ENCODE data around the gene MTMR2.

Gene MTMR2

DNA sequence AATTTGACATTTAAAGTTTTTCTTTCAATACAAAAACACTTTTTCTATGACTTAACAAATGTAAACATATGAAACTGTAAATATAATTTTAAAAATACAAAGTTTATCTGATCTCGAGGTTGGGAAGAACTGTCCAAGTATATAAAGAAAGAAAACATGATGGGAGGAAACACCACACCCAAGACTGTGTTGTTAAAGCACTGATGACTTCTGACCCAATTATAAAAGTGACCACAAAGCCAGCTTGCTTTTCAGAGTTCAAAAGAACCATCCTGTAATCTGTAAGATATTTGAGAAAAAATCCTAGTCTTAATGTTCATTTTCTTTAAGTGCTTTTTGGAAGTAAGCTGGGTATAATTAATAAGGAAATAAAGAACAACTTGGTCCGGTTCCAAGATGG is 118.0 kb downstream of the MTMR2 start:
- DNase-seq, result no peak

DNA sequence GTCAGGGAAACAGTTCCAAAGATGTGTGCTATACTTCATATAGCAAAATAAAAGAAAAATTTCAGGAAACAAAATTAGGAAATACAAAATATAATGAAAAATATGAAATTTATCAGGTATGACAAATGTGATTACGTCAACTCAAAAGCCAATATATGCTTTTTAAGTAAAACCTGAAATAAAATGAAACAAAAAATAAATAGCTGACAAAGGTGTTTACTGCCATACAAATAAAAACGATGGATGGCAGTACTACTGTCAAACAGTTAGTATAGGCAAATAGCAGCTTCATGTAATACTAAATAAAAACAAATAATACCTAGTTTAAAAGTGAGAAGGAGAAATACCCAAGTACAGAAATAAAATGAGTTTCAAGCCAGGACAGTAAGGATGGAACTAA is 119.9 kb downstream of the MTMR2 start:
- no peak for DNase-seq

DNA sequence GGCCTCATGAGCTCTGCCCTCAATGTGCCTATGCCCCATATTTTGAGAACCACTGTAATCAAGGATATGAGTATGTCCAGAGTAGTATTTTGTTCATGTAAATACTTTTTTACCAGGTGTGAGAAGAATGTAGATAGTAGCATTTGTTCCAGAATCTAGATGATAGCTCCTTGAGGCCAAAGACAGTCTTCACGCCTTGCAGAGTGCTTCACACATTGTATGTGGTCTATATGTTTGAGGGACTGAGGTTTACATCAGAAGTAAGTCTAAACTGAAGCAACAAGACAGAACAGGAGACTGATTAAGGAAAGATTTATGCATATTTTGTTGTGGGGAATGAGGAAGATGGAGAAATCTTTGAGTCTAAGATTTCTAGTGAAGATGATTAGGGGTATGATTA is 121.1 kb downstream of the MTMR2 start:
- DNase-seq, result no peak

DNA sequence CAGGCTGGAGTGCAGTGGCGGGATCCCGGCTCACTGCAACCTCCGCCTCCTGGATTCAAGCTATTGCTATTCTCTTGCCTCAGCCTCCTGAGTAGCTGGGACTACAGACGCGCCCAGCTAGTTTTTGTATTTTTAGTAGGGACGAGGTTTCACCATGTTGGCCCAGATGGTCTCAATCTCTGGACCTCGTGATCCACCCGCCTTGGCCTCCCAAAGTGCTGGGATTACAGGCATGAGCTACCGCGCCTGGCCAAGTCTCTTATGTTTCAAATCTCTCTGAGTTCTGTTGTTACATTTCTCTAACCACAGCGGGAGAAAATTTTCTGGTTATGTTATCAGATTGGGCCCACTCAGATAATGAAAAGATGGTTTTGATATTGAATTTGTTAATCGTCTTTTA is 123.5 kb downstream of the MTMR2 start:
- DNase-seq, result no peak

DNA sequence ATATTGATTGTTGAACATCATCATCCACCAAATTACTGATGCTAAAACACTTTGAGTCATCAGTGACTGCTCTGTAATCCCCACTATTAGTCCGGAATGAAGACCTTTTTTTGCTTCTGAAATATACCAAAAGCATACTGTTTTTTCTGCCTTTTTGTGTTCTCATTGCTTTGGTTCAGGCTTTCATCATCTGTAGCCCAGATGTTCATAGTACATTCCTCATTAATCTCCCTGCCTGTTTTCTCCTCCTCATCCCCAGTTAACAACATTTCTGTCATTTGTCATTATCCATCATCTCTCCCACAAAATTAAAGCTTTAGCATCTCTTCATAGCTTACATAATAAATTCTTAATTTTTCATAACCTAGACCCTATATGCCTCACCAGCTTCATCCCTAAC is 124.4 kb downstream of the MTMR2 start:
- DNase-seq, result no peak

DNA sequence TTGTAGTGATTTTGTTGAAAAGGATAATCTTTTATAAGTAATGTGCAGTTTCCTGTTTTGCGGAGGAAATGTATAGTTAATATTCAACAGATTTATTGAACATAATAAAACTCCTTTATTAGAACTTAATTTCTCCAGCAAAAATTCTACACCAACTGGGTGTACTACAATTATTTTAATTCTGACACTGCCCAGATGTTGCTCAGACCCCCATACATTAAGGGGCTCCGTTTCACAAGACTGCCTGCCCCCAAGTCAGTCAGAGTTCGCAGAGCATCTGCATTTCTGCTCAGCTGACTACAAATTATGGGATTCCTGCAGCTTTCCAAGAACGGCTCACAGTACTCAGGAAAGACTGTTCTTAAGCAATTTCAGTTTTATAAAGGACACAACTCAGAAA is 127.4 kb downstream of the MTMR2 start:
- no peak for DNase-seq

DNA sequence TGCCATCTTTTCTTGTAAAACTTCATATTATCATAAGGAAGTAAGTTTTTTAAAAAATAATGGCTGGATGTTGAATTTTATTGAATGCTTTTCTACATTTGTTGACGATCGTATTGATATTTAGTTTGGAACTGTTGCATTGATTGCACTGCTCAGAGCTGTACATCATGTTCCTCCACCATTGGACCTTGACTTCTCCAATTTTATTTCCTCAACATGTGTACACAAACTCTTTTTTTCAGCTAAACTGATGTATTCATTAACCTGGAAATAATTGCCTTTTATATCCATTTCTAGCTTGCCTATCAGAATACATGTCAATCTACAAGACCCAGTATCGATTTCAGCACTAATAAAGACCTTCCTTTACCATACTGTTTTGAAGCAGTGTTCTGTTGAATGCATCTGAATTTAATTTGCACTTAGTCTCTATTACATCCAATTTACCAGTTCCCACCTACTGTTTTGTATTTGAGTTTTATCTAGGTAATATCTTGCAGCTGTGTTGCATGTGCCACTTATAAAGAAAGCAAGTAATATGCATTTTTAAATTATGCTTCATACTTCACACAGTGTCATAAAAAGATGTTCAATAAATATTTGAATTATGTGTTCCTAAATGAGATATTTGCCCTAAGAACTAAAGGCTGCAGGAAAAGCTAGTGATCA is 128.1 kb downstream of the MTMR2 start:
- no peak for DNase-seq

DNA sequence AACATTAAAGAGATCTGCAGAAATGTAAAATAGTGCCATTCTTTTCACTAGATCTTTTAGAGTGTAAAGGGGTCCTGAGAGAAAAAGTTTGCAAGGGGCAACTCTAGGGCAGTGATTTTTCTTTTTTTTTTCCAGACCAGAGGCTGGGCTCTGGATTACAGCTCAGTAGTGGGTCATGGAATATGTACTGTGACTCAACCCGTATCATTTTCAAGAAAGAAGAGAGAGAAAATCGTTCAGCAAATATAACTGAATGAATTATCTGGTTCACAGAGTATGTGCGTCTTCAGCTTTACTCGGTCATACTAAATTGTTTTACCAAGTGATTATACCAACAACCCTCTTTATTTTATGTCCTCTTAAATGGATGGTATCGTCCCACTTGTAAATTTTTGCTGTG is 129.8 kb downstream of the MTMR2 start:
- DNase-seq, result no peak

DNA sequence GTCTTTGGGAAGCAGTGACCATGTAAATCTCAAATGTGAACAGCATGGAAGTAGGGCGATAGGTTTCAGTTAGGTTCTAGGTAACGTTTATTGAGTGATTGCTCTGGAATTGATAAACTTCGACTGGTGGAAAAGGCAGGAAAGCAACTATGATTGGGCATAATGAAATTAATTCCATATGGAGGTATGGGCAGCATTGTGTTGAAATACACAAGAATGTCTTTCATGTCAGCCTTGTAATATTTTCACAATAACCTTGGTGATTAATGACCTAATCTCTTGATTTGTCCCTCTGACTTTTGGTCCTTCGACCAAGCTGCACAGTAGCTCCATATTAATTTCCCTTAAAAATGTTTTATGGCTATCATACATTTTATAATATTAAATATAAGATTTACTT is 130.8 kb downstream of the MTMR2 start:
- no peak for DNase-seq

DNA sequence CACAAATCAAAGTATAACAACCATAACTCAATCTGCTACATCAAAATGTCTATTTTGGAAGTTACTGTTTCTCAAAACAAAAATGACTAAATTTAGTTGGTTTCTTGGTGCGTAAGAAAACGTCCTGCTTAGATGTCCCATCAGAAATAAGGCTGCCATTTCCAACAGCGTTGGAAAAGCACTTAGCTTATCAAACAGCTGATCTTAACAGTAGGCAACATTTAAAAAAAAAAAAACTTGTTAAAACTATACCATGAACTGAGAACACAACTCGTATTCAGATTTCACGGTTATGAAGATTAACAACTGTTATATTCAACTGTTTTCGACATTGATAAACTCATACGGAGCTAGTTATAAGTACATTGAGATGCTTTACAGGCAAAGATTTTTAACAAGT is 131.2 kb downstream of the MTMR2 start:
- DNase-seq, result no peak

DNA sequence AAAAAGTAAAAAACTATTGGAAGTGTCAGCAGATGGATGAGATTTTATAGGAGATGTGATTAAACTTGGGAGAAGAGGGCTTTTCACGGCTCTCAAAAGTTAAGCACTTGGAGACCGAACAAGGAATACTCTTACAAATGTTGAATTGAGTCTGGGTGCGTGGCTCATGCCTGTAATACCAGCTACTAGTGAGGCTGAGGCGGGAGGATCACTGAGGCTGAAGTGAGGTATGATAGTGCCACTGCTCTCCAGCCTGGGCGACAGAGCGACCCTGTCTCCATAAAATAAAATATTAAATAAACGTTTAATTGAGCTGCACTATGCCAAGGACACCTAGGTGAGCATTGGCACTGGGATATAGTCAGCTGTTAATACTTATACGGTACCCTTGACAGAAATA is 131.7 kb downstream of the MTMR2 start:
- no peak for DNase-seq

DNA sequence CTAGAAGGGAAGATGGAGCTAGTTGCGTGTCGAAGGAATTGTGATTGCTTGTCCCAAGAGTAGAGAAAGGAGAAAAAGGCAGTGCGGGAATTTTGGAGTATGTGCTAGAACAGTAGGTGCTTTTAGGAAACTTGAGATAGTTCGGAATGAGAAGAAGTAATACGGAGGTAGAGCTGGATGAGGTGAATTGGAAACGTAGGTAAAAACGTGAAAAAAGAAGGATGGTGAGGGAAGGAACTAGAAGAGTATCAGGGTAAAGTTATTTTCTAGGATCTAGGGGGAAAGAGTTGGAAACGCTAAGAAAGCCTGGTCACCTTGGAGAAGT is 132.2 kb downstream of the MTMR2 start:
- DNase-seq, result no peak

DNA sequence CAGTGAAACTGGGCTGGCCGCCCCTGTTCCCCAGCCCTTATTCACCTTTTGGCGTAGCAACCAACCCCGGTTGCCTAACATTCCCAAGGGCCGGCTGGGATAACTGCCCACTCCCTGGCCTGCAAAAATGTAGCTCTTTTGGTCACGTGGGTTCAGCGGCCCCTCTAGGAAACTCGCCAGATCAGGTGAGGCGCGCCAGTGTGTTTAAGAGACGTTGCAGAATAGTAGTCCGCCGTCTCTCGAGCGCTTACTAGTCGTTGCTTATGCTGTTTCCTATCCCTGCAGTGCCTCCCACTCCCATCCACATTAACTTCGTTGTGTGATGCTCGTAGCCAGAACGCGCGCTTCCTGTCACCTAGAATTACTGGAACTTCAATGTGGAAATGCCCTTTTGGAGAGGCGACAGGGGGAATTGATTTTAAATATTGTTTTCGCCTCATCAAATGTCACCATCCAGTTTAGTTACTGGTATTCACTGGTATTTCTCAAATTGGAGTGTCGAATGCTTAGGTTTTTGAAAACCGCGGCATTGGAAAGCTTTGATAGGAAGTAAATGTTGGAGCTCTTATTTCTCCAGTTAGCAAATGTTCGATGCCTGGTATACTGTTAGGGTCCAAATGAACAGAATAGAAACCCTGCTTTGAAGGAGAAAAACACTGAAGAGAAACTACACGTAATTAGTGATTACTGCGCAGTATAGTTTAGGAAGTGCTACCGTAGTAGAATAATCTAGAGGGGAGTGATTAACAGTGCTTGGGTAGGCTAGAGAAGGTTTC is 132.8 kb downstream of the MTMR2 start:
- peak; percentile 34 to 35 for DNase-seq

DNA sequence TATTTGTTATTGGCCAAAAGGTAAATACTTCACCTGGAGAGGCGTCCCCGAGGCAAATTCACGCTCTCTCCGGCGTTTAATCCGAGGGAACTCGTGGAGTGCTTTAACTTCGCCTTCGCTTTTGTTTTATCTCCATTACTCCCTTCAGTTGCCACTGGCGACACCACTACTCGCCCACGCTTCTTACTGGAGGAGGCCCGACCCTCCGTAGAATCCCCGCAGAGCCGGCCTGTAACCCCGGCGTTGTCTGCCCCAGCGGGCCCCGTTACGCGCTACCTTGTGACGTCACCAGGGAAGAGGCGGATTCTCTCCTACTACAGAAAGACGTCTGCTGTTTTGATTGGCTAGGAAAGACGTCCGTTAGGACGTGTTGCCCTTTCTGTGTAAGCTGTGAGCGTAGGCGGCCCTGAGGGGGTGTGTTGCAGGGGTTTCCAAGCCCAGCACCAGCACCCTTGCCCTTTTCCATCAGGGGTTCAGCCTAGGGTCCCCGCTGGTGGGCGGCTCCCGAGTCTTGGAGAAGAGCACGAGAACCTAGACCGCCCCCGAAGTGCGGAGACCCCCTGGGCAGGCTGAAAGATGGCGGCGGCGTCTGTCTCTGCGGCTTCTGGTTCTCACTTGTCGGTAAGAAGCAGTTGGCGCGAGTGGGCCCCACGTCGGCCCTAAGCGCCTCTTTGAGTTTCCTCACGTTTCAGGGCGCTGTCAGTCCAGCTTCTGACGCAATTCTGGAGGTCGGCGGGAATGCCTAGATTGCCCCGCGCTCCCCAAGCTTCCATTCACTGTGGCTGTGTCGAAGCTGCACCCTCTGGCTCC is 133.6 kb downstream of the MTMR2 start, which contains the start of gene CEP57:
TSS of gene CEP57 (plus strand) at position 376 of the 810 bp plus-strand sequence. CDS start at position 577, 201 bp downstream.
- DNase-seq, result peak; percentile 97 to 98

DNA sequence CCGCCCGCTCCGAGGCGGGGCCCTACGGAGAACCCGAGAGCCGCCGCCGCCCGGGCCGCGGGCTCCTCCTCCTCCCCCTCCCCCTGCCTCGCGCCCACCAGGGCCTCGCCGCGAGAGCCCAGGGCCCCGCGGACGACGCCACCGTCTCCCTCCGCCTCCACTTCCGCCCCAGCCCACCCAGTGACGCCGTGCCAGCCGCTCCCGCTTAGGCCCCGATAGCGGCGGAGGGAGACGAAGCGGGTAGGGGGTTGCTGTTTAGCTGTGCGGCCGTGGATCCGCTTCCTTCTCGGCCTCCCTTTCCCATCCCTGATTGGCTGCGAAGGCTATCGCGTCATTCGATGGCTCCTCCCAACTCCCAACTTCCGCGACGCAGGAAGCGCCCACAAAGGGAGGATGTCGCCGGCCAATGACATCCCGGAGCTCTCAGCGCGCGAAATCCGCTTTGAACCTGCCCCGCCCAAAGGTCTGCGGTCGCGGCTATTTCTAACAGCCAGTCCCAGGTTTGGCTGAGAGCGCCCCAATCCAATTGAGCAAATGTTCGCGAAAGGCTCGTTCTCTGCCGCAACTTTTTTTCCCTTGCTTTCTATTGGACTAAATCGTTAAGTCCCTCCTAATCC is 134.3 kb downstream of the MTMR2 start, which contains the start of gene FAM76B:
TSS of gene FAM76B (minus strand) at position 277 of the 617 bp plus-strand sequence. CDS start 304 bp downstream, outside the sequence.
- DNase-seq, result peak; percentile 94 to 97

DNA sequence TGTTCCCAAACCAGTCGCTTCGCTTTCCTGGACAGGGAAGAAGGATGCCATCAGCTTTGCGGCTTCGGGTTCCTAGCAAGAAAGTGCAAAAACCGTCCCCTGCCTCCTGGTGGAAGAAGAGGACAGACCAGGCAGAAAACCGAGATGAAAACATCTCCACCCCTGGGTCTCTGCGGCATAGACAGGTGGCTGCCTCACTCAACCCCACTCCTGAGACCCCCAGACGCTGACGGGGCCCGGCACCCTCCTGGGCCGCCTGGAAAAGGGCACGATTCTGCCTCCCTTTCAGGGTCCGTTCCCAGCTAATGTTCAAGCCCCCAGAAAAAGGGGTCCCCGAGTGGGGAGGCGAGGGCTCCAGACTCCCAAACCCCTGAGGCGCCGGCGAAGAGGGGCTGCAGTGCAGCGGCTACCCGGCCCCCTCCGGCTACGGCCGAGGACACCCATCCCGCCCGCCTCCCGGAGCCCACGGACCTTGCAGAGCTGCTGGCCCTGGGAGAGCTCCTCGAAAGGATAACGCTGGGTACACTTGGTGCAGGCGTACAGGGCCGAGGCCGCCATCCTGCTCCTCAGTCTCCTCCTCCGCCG is 134.9 kb downstream of the MTMR2 start:
- peak; percentile 21 to 23 for DNase-seq
